SW 1271 (cell line): ENCODE data around the gene TRUB2.

Experiments
- DNase-seq, 2 experiments: peaks; one replicate each; lab custom pipeline; 2025; lab: John Stamatoyannopoulos, UW

TRUB2 gene

GRCh38 chr9:128271112-128271511 lies 51.1 kb downstream of the TRUB2 start:
- DNase-seq: no peak

GRCh38 chr9:128266868-128267590 lies 55.2 kb downstream of the TRUB2 start:
- no peak for DNase-seq

GRCh38 chr9:128265348-128265847 lies 56.8 kb downstream of the TRUB2 start:
- no peak for DNase-seq

GRCh38 chr9:128262687-128263086 lies 59.6 kb downstream of the TRUB2 start:
- DNase-seq: no peak

GRCh38 chr9:128260340-128260739 lies 61.9 kb downstream of the TRUB2 start:
- no peak for DNase-seq

- no peak for DNase-seq
Observed at GRCh38 chr9:128259156-128259555, 63.1 kb downstream of the TRUB2 start.

- DNase-seq: no peak
Observed at GRCh38 chr9:128258326-128258725, 63.9 kb downstream of the TRUB2 start.

GRCh38 chr9:128257907-128258306 lies 64.3 kb downstream of the TRUB2 start:
- DNase-seq: no peak

- no peak for DNase-seq
Observed at GRCh38 chr9:128257086-128257825, 65.0 kb downstream of the TRUB2 start.
